Mesenchymal stem cell (in vitro differentiated cells and primary cell): ENCODE data around the gene FHIT.

ENCODE experiments used
- DNase-seq: peaks from one replicate; pipeline ENCODE4 v3.0.0-alpha.2; 2013
- H2AFZ ChIP-seq: one replicate; pipeline ENCODE4 v1.6.1; 2013; ENCODE audit warnings: low read depth, mild to moderate bottlenecking, control low read depth, inconsistent platforms, low read length, moderate library complexity
- H2AK5ac ChIP-seq: 2 replicates; pipeline ENCODE4 v1.6.1; 2013; ENCODE audit warnings: low read length, moderate library complexity, mild to moderate bottlenecking, inconsistent platforms; ENCODE audit not compliant: severe bottlenecking
- H2BK120ac ChIP-seq: one replicate; pipeline ENCODE4 v1.6.1; 2013; ENCODE audit warnings: low read depth, mild to moderate bottlenecking, inconsistent platforms, low read length, moderate library complexity
- H2BK12ac ChIP-seq, 2 experiments: one replicate each; pipeline ENCODE4 v1.6.1; 2013; ENCODE audit warnings: inconsistent platforms in 2 of 2, low read length in 2 of 2, mild to moderate bottlenecking in 2 of 2, moderate library complexity in 2 of 2, control low read depth in 1 of 2
- H2BK15ac ChIP-seq: one replicate; pipeline ENCODE4 v1.6.1; 2013; ENCODE audit warnings: mild to moderate bottlenecking, low read depth, inconsistent platforms; ENCODE audit not compliant: poor library complexity, severe bottlenecking
- H2BK5ac ChIP-seq: 2 replicates; pipeline ENCODE4 v1.6.1; 2013; ENCODE audit warnings: low read depth, mild to moderate bottlenecking, low read length, control low read depth, inconsistent platforms; ENCODE audit not compliant: poor library complexity, severe bottlenecking
- H3K14ac ChIP-seq, 2 experiments: one replicate each; pipeline ENCODE4 v1.6.1; 2013; ENCODE audit warnings: inconsistent platforms in 2 of 2, low read length in 2 of 2, control low read depth in 1 of 2, mild to moderate bottlenecking in 1 of 2, moderate library complexity in 1 of 2
- H3K18ac ChIP-seq, 2 experiments: one replicate each; pipeline ENCODE4 v1.6.1; 2013; ENCODE audit warnings: inconsistent platforms in 2 of 2, low read length in 2 of 2, control low read depth in 1 of 2, low read depth in 1 of 2, mild to moderate bottlenecking in 1 of 2
- H3K23ac ChIP-seq, 2 experiments: one replicate each; pipeline ENCODE4 v1.6.1; 2013; ENCODE audit warnings: inconsistent platforms in 2 of 2, low read length in 2 of 2, mild to moderate bottlenecking in 2 of 2, moderate library complexity in 2 of 2, control low read depth in 1 of 2
- H3K27ac ChIP-seq: 2 replicates; pipeline ENCODE4 v1.5.1; 2013; ENCODE audit warnings: mild to moderate bottlenecking, moderate library complexity, low read length, control low read depth, inconsistent platforms; ENCODE audit not compliant: poor library complexity, severe bottlenecking
- H3K27me3 ChIP-seq, 2 experiments: 2 replicates each; pipeline versions ENCODE4 v1.6.1 to v1.7.0; 2013; ENCODE audit warnings: low read length in 2 of 2, mild to moderate bottlenecking in 2 of 2, moderate library complexity in 2 of 2, control low read depth in 1 of 2, inconsistent platforms in 1 of 2; ENCODE audit not compliant: control insufficient read depth in 1 of 2, insufficient read depth in 1 of 2
- H3K36me3 ChIP-seq, 2 experiments: 2 replicates each; pipeline versions ENCODE4 v1.6.1 to v1.7.0; 2013; ENCODE audit warnings: low read length in 2 of 2, control low read depth in 1 of 2, inconsistent platforms in 1 of 2, low read depth in 1 of 2, mild to moderate bottlenecking in 1 of 2; ENCODE audit not compliant: insufficient read depth in 2 of 2, control insufficient read depth in 1 of 2
- H3K4ac ChIP-seq, 2 experiments: one replicate each; pipeline ENCODE4 v1.6.1; 2013; ENCODE audit warnings: inconsistent platforms in 2 of 2, low read length in 2 of 2, mild to moderate bottlenecking in 2 of 2, moderate library complexity in 2 of 2, control low read depth in 1 of 2, low read depth in 1 of 2
- H3K4me1 ChIP-seq: 2 replicates; pipeline ENCODE4 v1.6.1; 2013; ENCODE audit warnings: low read depth, low read length, control low read depth; ENCODE audit not compliant: control insufficient read depth, insufficient read depth
- H3K4me2 ChIP-seq: 2 replicates; pipeline ENCODE4 v1.6.1; 2013; ENCODE audit warnings: low read length, mild to moderate bottlenecking, inconsistent platforms; ENCODE audit not compliant: poor library complexity, severe bottlenecking
- H3K4me3 ChIP-seq, 2 experiments: 2 replicates each; pipeline versions ENCODE4 v1.5.1 to v1.7.0; 2013; ENCODE audit warnings: low read length in 2 of 2, mild to moderate bottlenecking in 2 of 2, control low read depth in 1 of 2, low read depth in 1 of 2; ENCODE audit not compliant: insufficient read depth in 1 of 2
- H3K79me1 ChIP-seq: replicated peaks from 2 replicates; pipeline ENCODE4 v1.6.1; 2013; ENCODE audit warnings: mild to moderate bottlenecking, control low read depth, low read length, inconsistent platforms; ENCODE audit not compliant: poor library complexity, severe bottlenecking
- H3K9ac ChIP-seq: 2 replicates; pipeline ENCODE4 v1.7.0; 2013; ENCODE audit warnings: mild to moderate bottlenecking, low read length, moderate library complexity
- H3K9me3 ChIP-seq: 2 replicates; pipeline ENCODE4 v1.7.0; 2013; ENCODE audit warnings: mild to moderate bottlenecking, low read length; ENCODE audit not compliant: control insufficient read depth
- H4K8ac ChIP-seq: one replicate; pipeline ENCODE4 v1.6.1; 2013; ENCODE audit warnings: inconsistent platforms, mild to moderate bottlenecking, low read length, moderate library complexity
- H4K91ac ChIP-seq: one replicate; pipeline ENCODE4 v1.6.1; 2013; ENCODE audit warnings: mild to moderate bottlenecking, low read length, inconsistent platforms
- WGBS: methylation state at CpG from one replicate; pipeline ENCODE4 v1.1.7; 2013; ENCODE audit warnings: mixed read lengths; 5-methylcytosine and 5-hydroxymethylcytosine counted together

The FHIT gene

GRCh38 chr3:60430205-60430604, 821.0 kb downstream of the FHIT start:
- Histone ChIP-seq H3K27ac (no peak overlapping the region), H3K4ac (no peak overlapping the region), H2AK5ac (no peak overlapping the region), H3K27me3 (no peaks in the 10 kb centered on the region), H3K4me3 (no peak overlapping the region), H3K4me1 (no peaks in the 10 kb centered on the region), H2BK12ac (no peak overlapping the region), H3K4me2 (no peak overlapping the region), H3K9ac (no peak overlapping the region), H3K18ac (no peak overlapping the region), H2BK15ac (no peak overlapping the region), H3K79me1 (no peaks in the 10 kb centered on the region), H2BK120ac (no peak overlapping the region), H4K8ac (no peak overlapping the region), H3K9me3 (no peaks in the 10 kb centered on the region), H2AFZ (no peak overlapping the region), H3K36me3 (no peaks in the 10 kb centered on the region), H4K91ac (no peak overlapping the region), H2BK5ac (no peak overlapping the region), H3K14ac (no peak overlapping the region), H3K23ac (no peak overlapping the region)
- no peak for DNase-seq
- 45% methylated on average over 1 of the region's 1 CpG for WGBS

- Histone ChIP-seq H2BK15ac (no peak overlapping the region), H2AFZ (no peak overlapping the region), H3K4me2 (no peak overlapping the region), H3K4ac (no peak overlapping the region), H3K4me3 (no peak overlapping the region), H3K4me1 (no peaks in the 10 kb centered on the region), H3K9me3 (no peaks in the 10 kb centered on the region), H3K27ac (no peak overlapping the region), H3K27me3 (no peaks in the 10 kb centered on the region), H4K8ac (no peak overlapping the region), H3K14ac (no peak overlapping the region), H2BK12ac (no peak overlapping the region), H2AK5ac (no peak overlapping the region), H4K91ac (no peak overlapping the region), H3K23ac (no peak overlapping the region), H3K36me3 (no peaks in the 10 kb centered on the region), H3K18ac (no peak overlapping the region), H3K79me1 (no peaks in the 10 kb centered on the region), H3K9ac (no peak overlapping the region), H2BK120ac (no peak overlapping the region), H2BK5ac (no peak overlapping the region)
- DNase-seq, result no peak
- 95% methylated on average over 5 of the region's 5 CpGs for WGBS
These were observed 824.1 kb downstream of the FHIT start for GRCh38 chr3:60427109-60427508.

GRCh38 chr3:60424942-60425341, 826.3 kb downstream of the FHIT start:
- DNase-seq, result no peak
- no peaks in the 10 kb centered on the region for H3K79me1 ChIP-seq
- no peak overlapping the region for H4K91ac ChIP-seq
- H2BK15ac ChIP-seq, result no peak overlapping the region
- no peak overlapping the region for H2BK5ac ChIP-seq
- no peak overlapping the region for H3K14ac ChIP-seq
- no peak overlapping the region for H3K27ac ChIP-seq
- no peaks in the 10 kb centered on the region for H3K4me1 ChIP-seq
- no peaks in the 10 kb centered on the region for H3K27me3 ChIP-seq
- H2AFZ ChIP-seq, result no peak overlapping the region
- no peak overlapping the region for H3K18ac ChIP-seq
- H2BK12ac ChIP-seq, result no peak overlapping the region
- H3K36me3 ChIP-seq, result no peaks in the 10 kb centered on the region
- H4K8ac ChIP-seq, result no peak overlapping the region
- no peaks in the 10 kb centered on the region for H3K9me3 ChIP-seq
- no peak overlapping the region for H3K9ac ChIP-seq
- H3K4me3 ChIP-seq, result no peak overlapping the region
- no peak overlapping the region for H2BK120ac ChIP-seq
- no peak overlapping the region for H3K4me2 ChIP-seq
- H3K23ac ChIP-seq, result no peak overlapping the region
- H3K4ac ChIP-seq, result no peak overlapping the region
- WGBS, result 91% methylated on average over 2 of the region's 2 CpGs
- no peak overlapping the region for H2AK5ac ChIP-seq

GRCh38 chr3:60424034-60424433, 827.2 kb downstream of the FHIT start:
- no peak overlapping the region for H3K27ac ChIP-seq
- no peaks in the 10 kb centered on the region for H3K4me1 ChIP-seq
- no peak overlapping the region for H4K8ac ChIP-seq
- H2BK15ac ChIP-seq, result no peak overlapping the region
- no peak overlapping the region for H2BK12ac ChIP-seq
- H3K18ac ChIP-seq, result no peak overlapping the region
- no peak overlapping the region for H2AFZ ChIP-seq
- no peak overlapping the region for H3K4me2 ChIP-seq
- no peak overlapping the region for H3K4me3 ChIP-seq
- H3K36me3 ChIP-seq, result no peaks in the 10 kb centered on the region
- H3K23ac ChIP-seq, result no peak overlapping the region
- DNase-seq, result no peak
- H2AK5ac ChIP-seq, result no peak overlapping the region
- 50% methylated on average over 1 of the region's 3 CpGs for WGBS
- no peak overlapping the region for H3K4ac ChIP-seq
- no peaks in the 10 kb centered on the region for H3K9me3 ChIP-seq
- no peaks in the 10 kb centered on the region for H3K79me1 ChIP-seq
- no peaks in the 10 kb centered on the region for H3K27me3 ChIP-seq
- H3K14ac ChIP-seq, result no peak overlapping the region
- no peak overlapping the region for H4K91ac ChIP-seq
- H2BK5ac ChIP-seq, result no peak overlapping the region
- no peak overlapping the region for H2BK120ac ChIP-seq
- no peak overlapping the region for H3K9ac ChIP-seq
